Activated T-cell treated with anti-CD3 and anti-CD28 coated beads for 24 hours (primary cell): Measurements from ENCODE around the gene FSIP1.

Experiments
- DNase-seq: peaks from one replicate; pipeline ENCODE4 v3.0.0-alpha.2; 2020; ENCODE audit warnings: low read depth

FSIP1 gene

GRCh38 chr15:39756806-39757522 is 25.7 kb downstream of the FSIP1 start:
- no peak for DNase-seq

GRCh38 chr15:39752991-39753390 is 29.6 kb downstream of the FSIP1 start:
- DNase-seq, result no peak

- DNase-seq, result no peak
Measured at GRCh38 chr15:39752246-39752645, 30.4 kb downstream of the FSIP1 start.

- DNase-seq, result no peak
Measured at GRCh38 chr15:39748276-39748675, 34.4 kb downstream of the FSIP1 start.

- no peak for DNase-seq
Measured at GRCh38 chr15:39747326-39747725, 35.3 kb downstream of the FSIP1 start.

- DNase-seq, result no peak
Measured at GRCh38 chr15:39746714-39747276, 35.8 kb downstream of the FSIP1 start.

GRCh38 chr15:39746176-39746575 is 36.5 kb downstream of the FSIP1 start:
- no peak for DNase-seq

GRCh38 chr15:39745415-39745814 is 37.2 kb downstream of the FSIP1 start:
- DNase-seq, result no peak

- no peak for DNase-seq
Measured at GRCh38 chr15:39744334-39745103, 38.1 kb downstream of the FSIP1 start.

GRCh38 chr15:39743611-39744010 is 39.0 kb downstream of the FSIP1 start:
- DNase-seq, result no peak

GRCh38 chr15:39741258-39741657 is 41.4 kb downstream of the FSIP1 start:
- no peak for DNase-seq

- DNase-seq, result no peak
Measured at GRCh38 chr15:39738998-39739397, 43.6 kb downstream of the FSIP1 start.

GRCh38 chr15:39737196-39737550 is 45.5 kb downstream of the FSIP1 start:
- no peak for DNase-seq

GRCh38 chr15:39736412-39737195 is 46.0 kb downstream of the FSIP1 start:
- no peak for DNase-seq

- no peak for DNase-seq
Measured at GRCh38 chr15:39735120-39735717, 47.4 kb downstream of the FSIP1 start.

- DNase-seq, result no peak
Measured at GRCh38 chr15:39731266-39731665, 51.4 kb downstream of the FSIP1 start.

- DNase-seq, result no peak
Measured at GRCh38 chr15:39730552-39730951, 52.1 kb downstream of the FSIP1 start.

- DNase-seq, result no peak
Measured at GRCh38 chr15:39729500-39729899, 53.1 kb downstream of the FSIP1 start.

- DNase-seq, result no peak
Measured at GRCh38 chr15:39728845-39729244, 53.8 kb downstream of the FSIP1 start.

- no peak for DNase-seq
Measured at GRCh38 chr15:39721893-39722292, 60.7 kb downstream of the FSIP1 start.

GRCh38 chr15:39720621-39721611 is 61.7 kb downstream of the FSIP1 start:
- no peak for DNase-seq
